Breast epithelium (tissue), 3 donors: ENCODE results near the gene TRPM3.

Experiments used
- POLR2A ChIP-seq: fragments of 450-650 bp; IDR thresholded peaks from one replicate; pipeline ENCODE4 v1.6.1; 2016; ENCODE audit warnings: antibody characterized with exemption, mild to moderate bottlenecking, moderate library complexity
- TF ChIP-seq, protein P1 (sequence below), 3 donors: fragments of 450-650 bp; IDR thresholded peaks; one replicate each; pipeline ENCODE4 v1.5.1; 2016 to 2017; ENCODE audit warnings: antibody characterized with exemption in 3 of 3, mild to moderate bottlenecking in 3 of 3, moderate library complexity in 3 of 3

DNA sequence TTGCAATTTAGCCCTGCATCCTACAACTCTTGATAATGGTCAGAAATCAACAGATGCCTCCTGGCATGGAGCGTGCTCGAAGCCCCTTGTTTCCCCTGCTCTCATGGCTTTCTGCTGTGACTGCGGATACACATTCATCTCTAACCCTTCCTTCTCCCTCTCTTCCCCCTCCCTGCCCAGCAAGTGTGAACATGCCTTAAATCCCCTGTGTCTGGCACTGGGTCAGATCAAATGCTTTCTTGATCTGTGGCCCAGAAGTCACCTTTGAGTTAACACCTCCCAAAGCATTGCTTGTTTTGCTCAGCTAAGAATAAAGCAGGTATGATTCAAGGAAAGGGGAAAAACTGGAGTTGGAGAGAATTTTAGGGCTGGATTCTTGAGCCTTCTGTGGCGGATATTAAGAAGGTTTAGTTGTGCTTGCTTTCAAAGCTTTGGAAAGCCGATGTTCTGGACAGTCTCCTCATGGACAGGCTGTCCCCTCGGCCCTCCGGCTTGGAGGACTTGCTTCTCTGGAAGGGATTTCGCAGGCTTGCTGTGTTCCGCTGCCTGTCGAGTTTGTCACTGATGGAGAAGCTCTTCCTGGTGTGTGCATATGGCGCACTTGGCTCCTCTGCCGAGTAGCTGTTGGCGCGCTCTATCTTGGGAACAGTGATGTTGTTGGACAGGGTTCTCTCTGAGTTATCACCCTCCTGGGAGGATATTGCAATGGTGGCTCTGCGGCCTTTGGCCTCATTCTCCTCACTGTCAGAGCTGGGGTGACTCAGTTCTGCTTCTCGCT lies 585.7 kb downstream of the TRPM3 start:
- TF ChIP-seq, protein P1, sequence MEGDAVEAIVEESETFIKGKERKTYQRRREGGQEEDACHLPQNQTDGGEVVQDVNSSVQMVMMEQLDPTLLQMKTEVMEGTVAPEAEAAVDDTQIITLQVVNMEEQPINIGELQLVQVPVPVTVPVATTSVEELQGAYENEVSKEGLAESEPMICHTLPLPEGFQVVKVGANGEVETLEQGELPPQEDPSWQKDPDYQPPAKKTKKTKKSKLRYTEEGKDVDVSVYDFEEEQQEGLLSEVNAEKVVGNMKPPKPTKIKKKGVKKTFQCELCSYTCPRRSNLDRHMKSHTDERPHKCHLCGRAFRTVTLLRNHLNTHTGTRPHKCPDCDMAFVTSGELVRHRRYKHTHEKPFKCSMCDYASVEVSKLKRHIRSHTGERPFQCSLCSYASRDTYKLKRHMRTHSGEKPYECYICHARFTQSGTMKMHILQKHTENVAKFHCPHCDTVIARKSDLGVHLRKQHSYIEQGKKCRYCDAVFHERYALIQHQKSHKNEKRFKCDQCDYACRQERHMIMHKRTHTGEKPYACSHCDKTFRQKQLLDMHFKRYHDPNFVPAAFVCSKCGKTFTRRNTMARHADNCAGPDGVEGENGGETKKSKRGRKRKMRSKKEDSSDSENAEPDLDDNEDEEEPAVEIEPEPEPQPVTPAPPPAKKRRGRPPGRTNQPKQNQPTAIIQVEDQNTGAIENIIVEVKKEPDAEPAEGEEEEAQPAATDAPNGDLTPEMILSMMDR (IDR thresholded peaks at IDR 0.05), result no peak
- TF ChIP-seq POLR2A, result no peak
